Endothelial cell of umbilical vein (primary cell): ENCODE results near the gene WNK4. TPM values are rescaled to one million over a fixed set of nuclear protein-coding genes. Genes with fewer than 3 reads are reported as not detected.

Experiments
- BruUV-seq: library from RNA; stranded (reverse); fragments of 400-500 nt; replicated peaks from 2 replicates; lab custom pipeline; 2021; lab: Mats Ljungman, UMichigan
- CTCF ChIA-PET: fragments of 300-600, 350-600 bp; sonication (Branson Sonifier 250); formaldehyde crosslinking; loops from one replicate; lab custom pipeline; 2021; ENCODE audit warnings: antibody characterized with exemption, inconsistent platforms; lab: Charles Lee
- POLR2A ChIA-PET: fragments of 300-600, 350-600 bp; sonication (Branson Sonifier 250); formaldehyde crosslinking; loops from one replicate; lab custom pipeline; 2021; ENCODE audit warnings: antibody characterized with exemption, inconsistent platforms; lab: Charles Lee
- DNase-seq: peaks from one replicate; pipeline ENCODE4 v3.0.0-alpha.2; 2011; ENCODE audit warnings: low read depth, low spot score
- FAIRE-seq: peaks from 2 replicates; lab custom pipeline; 2011; peaks lifted over from hg19 to GRCh38; lab: Jason Lieb, UNC
- H2AFZ ChIP-seq: 2 replicates; pipeline ENCODE4 v1.6.0; 2012; ENCODE audit warnings: low read depth, low read length, control low read depth, inconsistent platforms
- H3K27ac ChIP-seq: 2 replicates; pipeline ENCODE4 v1.5.1; 2011; ENCODE audit warnings: low read depth, mild to moderate bottlenecking, control low read depth, low read length, moderate library complexity; ENCODE audit not compliant: insufficient read depth
- H3K27me3 ChIP-seq, 2 experiments: 2 replicates each; pipeline versions ENCODE4 v1.6.0 to v1.6.1; 2011; ENCODE audit warnings: low read length in 2 of 2, mixed read lengths in 1 of 2; ENCODE audit not compliant: control insufficient read depth in 2 of 2, insufficient read depth in 2 of 2
- H3K36me3 ChIP-seq, 2 experiments: 2 replicates in 1 of 2; 3 replicates in 1 of 2; pipeline ENCODE4 v1.5.1; 2011; ENCODE audit warnings: low read length in 2 of 2, mild to moderate bottlenecking in 1 of 2, moderate library complexity in 1 of 2; ENCODE audit not compliant: control insufficient read depth in 2 of 2, insufficient read depth in 2 of 2; ENCODE audit errors: extremely low read depth in 1 of 2
- H3K4me1 ChIP-seq: 3 replicates; pipeline ENCODE4 v1.5.1; 2011; ENCODE audit warnings: mild to moderate bottlenecking, low read length; ENCODE audit not compliant: control insufficient read depth, insufficient read depth; ENCODE audit errors: extremely low read depth
- H3K4me2 ChIP-seq: 2 replicates; pipeline ENCODE4 v1.6.1; 2011; ENCODE audit warnings: low read length, control low read depth, mixed read lengths; ENCODE audit not compliant: insufficient read depth
- H3K4me3 ChIP-seq, 3 experiments: fragments of 200-600 bp in 1 of 3; sonication (generic), shearing (Covaris generic) in 1 of 3; replicated peaks in 1 of 3; 2 replicates each; pipeline ENCODE4 v1.5.1; 2011 to 2016; ENCODE audit warnings: control low read depth in 3 of 3, low read length in 3 of 3, mild to moderate bottlenecking in 2 of 3, inconsistent platforms in 1 of 3, low read depth in 1 of 3, moderate library complexity in 1 of 3; ENCODE audit not compliant: insufficient read depth in 1 of 3
- H3K79me2 ChIP-seq: 2 replicates; pipeline ENCODE4 v1.6.0; 2012; ENCODE audit warnings: low read length, inconsistent platforms; ENCODE audit not compliant: control insufficient read depth, insufficient read depth
- H3K9ac ChIP-seq: replicated peaks from 2 replicates; pipeline ENCODE3; 2011; ENCODE audit warnings: low read length, control low read depth; ENCODE audit not compliant: insufficient read depth; ENCODE audit errors: extremely low read depth
- H3K9me1 ChIP-seq: replicated peaks from 3 replicates; pipeline ENCODE4 v1.6.0; 2011; ENCODE audit warnings: mild to moderate bottlenecking, low read length; ENCODE audit not compliant: control insufficient read depth, insufficient read depth; ENCODE audit errors: extremely low read depth
- H3K9me3 ChIP-seq: replicated peaks from 2 replicates; pipeline ENCODE4 v1.5.1; 2012; ENCODE audit warnings: low read length, inconsistent platforms; ENCODE audit not compliant: control insufficient read depth, insufficient read depth
- H4K20me1 ChIP-seq: replicated peaks from 2 replicates; pipeline ENCODE3; 2011; ENCODE audit warnings: mild to moderate bottlenecking, low read length; ENCODE audit not compliant: control insufficient read depth, insufficient read depth; ENCODE audit errors: extremely low read depth
- CTCF ChIP-seq, 2 donors: IDR thresholded peaks; 1 replicate in 1 of 2; 2 replicates in 1 of 2; pipeline ENCODE4 v1.5.1; 2011; ENCODE audit warnings: low read length in 2 of 2, mild to moderate bottlenecking in 2 of 2, moderate library complexity in 2 of 2, control low read depth in 1 of 2, inconsistent platforms in 1 of 2, low read depth in 1 of 2; ENCODE audit not compliant: insufficient read depth in 1 of 2; ENCODE audit errors: extremely low read depth in 1 of 2
- EZH2 ChIP-seq: IDR thresholded peaks from 2 replicates; pipeline ENCODE4 v1.6.1; 2012; ENCODE audit warnings: borderline replicate concordance, low read depth, mild to moderate bottlenecking, moderate library complexity, low read length, inconsistent platforms; ENCODE audit not compliant: severe bottlenecking
- FOS ChIP-seq: IDR thresholded peaks from 2 replicates; pipeline ENCODE4 v1.6.1; 2011; ENCODE audit warnings: mild to moderate bottlenecking, low read length, moderate library complexity, borderline replicate concordance; ENCODE audit not compliant: insufficient read depth
- GATA2 ChIP-seq: IDR thresholded peaks from 2 replicates; pipeline ENCODE4 v1.7.0; 2011; ENCODE audit warnings: low read depth, mild to moderate bottlenecking, moderate library complexity, mixed read lengths, low read length; ENCODE audit not compliant: insufficient read length, insufficient read depth
- JUN ChIP-seq: IDR thresholded peaks from 2 replicates; pipeline ENCODE4 v1.6.1; 2011; ENCODE audit warnings: borderline replicate concordance, low read depth; ENCODE audit not compliant: insufficient read length, insufficient read depth
- MAX ChIP-seq: IDR thresholded peaks from 2 replicates; pipeline ENCODE4 v1.6.1; 2011; ENCODE audit not compliant: insufficient read depth, insufficient read length
- MYC ChIP-seq: IDR thresholded peaks from one replicate; pipeline ENCODE4 v1.6.1; 2011; ENCODE audit warnings: mild to moderate bottlenecking, low read depth, low read length
- POLR2A ChIP-seq: IDR thresholded peaks from 2 replicates; pipeline ENCODE4 v1.6.1; 2012; ENCODE audit warnings: low read depth, mild to moderate bottlenecking, control low read depth, low read length
- POLR2AphosphoS5 ChIP-seq: IDR thresholded peaks from 2 replicates; pipeline ENCODE4 v1.6.1; 2012; ENCODE audit warnings: low read depth, mild to moderate bottlenecking, control low read depth, low read length, moderate library complexity; ENCODE audit not compliant: insufficient read depth
- dilution Hi-C: fragments of 300-500 bp; cut with MboI; formaldehyde crosslinking; loops from one replicate; pipeline ENCODE4 v1.15.0; 2019; ENCODE audit warnings: low sequenced_read_pairs; ENCODE audit not compliant: extremely low pct_ligation_motif_present
- intact Hi-C: fragments of 100-400 bp; cut with micrococcal nuclease; formaldehyde crosslinking; loops from one replicate; pipeline ENCODE4 v1.10.0; 2022
- polyA plus RNA-seq, 4 experiments: library from polyadenylated mRNA; depleted of rRNA in 3 of 4; stranded (reverse) in 3 of 4; unstranded in 1 of 4; fragments of >200 nt; gene quantifications; 2 replicates each; pipeline versions ENCODE4 v1.2.1 to v1.2.3, GENCODE V29; 2011 to 2012; ENCODE audit warnings: missing spikeins in 1 of 4
- total RNA-seq: library from RNA; stranded (reverse); gene quantifications from 2 replicates; pipeline ENCODE4 v1.2.3, GENCODE V29; 2021

Gene WNK4
- total and polyA plus RNA-seq, 2 donors (not counting 3 experiments of a cell fraction or from before 2014, with no cell fraction given): 0.84 to 1.9 TPM

GRCh38 chr17:42845556-42845917 is 65.1 kb downstream of the WNK4 start:
- Histone ChIP-seq H3K4me2 (no peak overlapping the region), H3K4me3 (no peak overlapping the region), H3K27me3 (peaks cover 0 to 3% of the 10 kb centered on the region in 2 experiments), H2AFZ (no peak overlapping the region), H3K9me1 (no peaks in the 10 kb centered on the region), H3K79me2 (no peaks in the 10 kb centered on the region), H3K4me1 (no peaks in the 10 kb centered on the region), H3K27ac (no peak overlapping the region), H4K20me1 (peaks cover 2% of the 10 kb centered on the region), H3K36me3 (peaks cover 15 to 34% of the 10 kb centered on the region in 2 experiments), H3K9me3 (no peaks in the 10 kb centered on the region), H3K9ac (no peak overlapping the region)
- POLR2A ChIA-PET: interaction anchor here (0.6 kb wide), 1 partner anchor 84 kb away, joined by 3 read pairs; no protein-coding TSS in a partner anchor
- dilution Hi-C loops (no loop called here), intact Hi-C loops (no loop called here)
- FAIRE-seq: no peak
- DNase-seq: no peak
- BruUV-seq: no TSS peak
- TF ChIP-seq CTCF (IDR thresholded peaks at IDR 0.05; ENCODE audit: extremely low read depth in 1 of 2, insufficient read depth in 1 of 2, low read depth in 1 of 2, low read length in 2 of 2) (no peak), GATA2 (no peak), JUN (no peak), FOS (no peak), MAX (no peak), POLR2A (no peak), EZH2 (no peak), POLR2AphosphoS5 (no peak), MYC (no peak)
- CTCF ChIA-PET: interaction anchor here (0.6 to 8.9 kb wide), 5 partner anchors 9 to 267 kb away, joined by 3 to 132 read pairs (median 4); partner anchors contain the start of gene RPL27
